Activated CD4-positive, CD25-positive, alpha-beta regulatory T cell treated with anti-CD3 and anti-CD28 coated beads, Interleukin-2, amount 50 U/mL, for 16 hours (primary cell): Measurements from ENCODE around the gene ELOB.

Source experiments
- DNase-seq: peaks from one replicate; pipeline ENCODE4 v3.0.0-alpha.2; 2020; ENCODE audit warnings: low read depth, low spot score

Gene ELOB

GRCh38 chr16:2748757-2749455 lies 28.2 kb downstream of the ELOB start:
- no peak for DNase-seq

- DNase-seq, result no peak
Observed at GRCh38 chr16:2745961-2746360, 31.1 kb downstream of the ELOB start.

GRCh38 chr16:2745116-2745890 lies 31.8 kb downstream of the ELOB start:
- no peak for DNase-seq

- no peak for DNase-seq
Observed at GRCh38 chr16:2744711-2745110, 32.4 kb downstream of the ELOB start.

GRCh38 chr16:2743007-2743810 lies 33.9 kb downstream of the ELOB start:
- DNase-seq, result no peak

GRCh38 chr16:2742323-2743006 lies 34.6 kb downstream of the ELOB start:
- DNase-seq, result no peak

- DNase-seq, result no peak
Observed at GRCh38 chr16:2741168-2741567, 35.9 kb downstream of the ELOB start.

- no peak for DNase-seq
Observed at GRCh38 chr16:2740476-2740875, 36.6 kb downstream of the ELOB start.

- DNase-seq, result no peak
Observed at GRCh38 chr16:2739625-2740430, 37.3 kb downstream of the ELOB start.

- no peak for DNase-seq
Observed at GRCh38 chr16:2738615-2739014, 38.5 kb downstream of the ELOB start.

- no peak for DNase-seq
Observed at GRCh38 chr16:2737895-2738418, 39.1 kb downstream of the ELOB start.

GRCh38 chr16:2737238-2737605 lies 39.9 kb downstream of the ELOB start:
- DNase-seq, result no peak

- DNase-seq, result no peak
Observed at GRCh38 chr16:2736476-2737237, 40.4 kb downstream of the ELOB start.

GRCh38 chr16:2734844-2735515 lies 42.1 kb downstream of the ELOB start:
- no peak for DNase-seq

GRCh38 chr16:2728034-2728433 lies 49.0 kb downstream of the ELOB start:
- DNase-seq, result no peak

- no peak for DNase-seq
Observed at GRCh38 chr16:2726923-2727322, 50.2 kb downstream of the ELOB start.

- DNase-seq, result no peak
Observed at GRCh38 chr16:2724816-2725348, 52.2 kb downstream of the ELOB start.

- DNase-seq, result no peak
Observed at GRCh38 chr16:2724088-2724676, 52.9 kb downstream of the ELOB start.
